ENCODE results near the gene ABL1.
A peak's percentile ranks its signal among the peaks of the same experiment; 100 is the strongest.
"Not testable (repeated sequence)": the region's sequence is repeated elsewhere in the genome, so short reads cannot be mapped to it uniquely, and the experiment has no call there.

Gene ABL1

DNA sequence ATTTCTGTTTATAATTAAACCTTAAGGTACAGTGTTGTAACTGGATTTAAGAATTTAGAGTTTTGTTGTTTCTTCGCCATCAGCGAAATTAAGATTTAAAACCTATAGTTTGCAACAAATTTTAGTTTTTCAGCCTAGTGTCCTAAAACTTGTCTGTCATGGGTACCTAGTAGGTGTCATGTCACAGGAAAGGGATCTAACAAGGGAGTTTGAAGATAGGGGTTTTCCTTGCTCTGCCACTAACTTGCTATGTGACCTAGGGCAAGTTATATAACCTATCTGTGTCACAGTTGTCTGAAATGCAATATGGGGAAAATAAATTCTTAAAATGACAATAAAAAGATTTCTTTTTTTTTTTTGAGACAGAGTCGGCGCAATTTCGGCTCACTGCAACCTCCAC, 9.2 kb upstream of the ABL1 start:
- no peak for DNase-seq

GRCh38 chr9:130829762-130830161, 5.3 kb upstream of the ABL1 start:
- DNase-seq = no peak

- no peak for DNase-seq
Observed at GRCh38 chr9:130830231-130830760, 4.8 kb upstream of the ABL1 start.

DNA sequence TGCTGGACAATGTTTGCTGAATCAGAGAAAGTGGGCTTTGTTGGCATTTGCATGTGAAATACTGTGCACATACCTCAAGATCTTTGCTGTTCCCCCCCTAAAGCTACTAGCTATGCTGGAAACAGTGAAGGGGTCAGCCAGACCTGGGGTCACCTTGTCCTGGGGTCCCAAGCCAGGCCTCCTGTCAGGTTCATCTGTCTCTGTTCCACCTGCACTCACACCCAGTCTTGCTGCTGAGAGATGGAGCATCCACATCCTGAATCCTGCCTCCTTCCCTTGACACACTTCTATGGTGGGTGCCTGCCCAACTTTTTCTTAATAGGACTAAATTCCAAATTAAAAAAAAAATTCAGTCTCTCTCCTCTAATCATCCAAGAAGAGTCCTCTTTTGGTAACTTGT, 4.0 kb upstream of the ABL1 start:
- no peak for DNase-seq

DNA sequence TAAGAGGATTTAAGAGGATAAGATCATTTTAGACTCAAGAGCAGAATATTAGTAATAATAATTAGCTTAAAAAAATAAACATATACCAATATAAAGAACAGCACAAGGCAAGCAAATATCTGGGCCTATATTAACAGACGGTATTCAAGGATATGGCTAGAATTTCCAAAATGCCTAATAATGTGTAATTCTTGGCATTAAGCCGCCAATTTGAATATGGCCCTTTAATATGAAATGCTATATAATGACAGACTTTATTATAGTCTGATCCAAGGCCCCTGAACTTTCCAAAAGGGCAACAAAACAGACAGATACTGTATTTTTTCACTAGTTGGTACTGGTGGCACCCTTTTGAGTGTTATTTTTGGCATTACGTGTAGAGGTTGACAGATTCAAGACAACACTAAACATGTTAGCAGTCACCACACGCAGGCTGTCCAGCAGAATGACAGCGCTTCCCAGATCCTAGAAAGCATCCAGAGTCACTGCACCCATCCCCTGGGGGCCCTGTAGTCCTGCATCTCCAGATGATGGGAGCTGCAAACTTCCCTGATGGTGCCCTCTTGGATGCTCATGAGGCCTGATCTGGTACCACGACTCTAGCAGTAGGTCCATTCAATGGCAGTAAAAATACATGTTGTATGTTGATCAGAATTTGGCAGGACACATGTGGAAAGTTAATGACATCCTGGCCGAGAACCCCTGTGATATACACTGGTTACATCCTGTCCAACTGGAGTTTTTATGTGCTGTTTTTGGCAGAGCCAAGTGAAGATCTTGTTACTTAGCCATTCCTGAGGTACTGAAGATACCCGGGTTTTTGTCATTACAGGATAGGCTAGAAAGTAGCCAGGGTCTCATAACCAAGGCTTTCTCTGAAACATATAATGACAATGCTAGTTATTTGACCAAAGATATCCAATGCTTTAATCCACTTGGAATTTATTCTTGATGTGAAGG, 1.7 kb upstream of the ABL1 start:
- DNase-seq = no peak

DNA sequence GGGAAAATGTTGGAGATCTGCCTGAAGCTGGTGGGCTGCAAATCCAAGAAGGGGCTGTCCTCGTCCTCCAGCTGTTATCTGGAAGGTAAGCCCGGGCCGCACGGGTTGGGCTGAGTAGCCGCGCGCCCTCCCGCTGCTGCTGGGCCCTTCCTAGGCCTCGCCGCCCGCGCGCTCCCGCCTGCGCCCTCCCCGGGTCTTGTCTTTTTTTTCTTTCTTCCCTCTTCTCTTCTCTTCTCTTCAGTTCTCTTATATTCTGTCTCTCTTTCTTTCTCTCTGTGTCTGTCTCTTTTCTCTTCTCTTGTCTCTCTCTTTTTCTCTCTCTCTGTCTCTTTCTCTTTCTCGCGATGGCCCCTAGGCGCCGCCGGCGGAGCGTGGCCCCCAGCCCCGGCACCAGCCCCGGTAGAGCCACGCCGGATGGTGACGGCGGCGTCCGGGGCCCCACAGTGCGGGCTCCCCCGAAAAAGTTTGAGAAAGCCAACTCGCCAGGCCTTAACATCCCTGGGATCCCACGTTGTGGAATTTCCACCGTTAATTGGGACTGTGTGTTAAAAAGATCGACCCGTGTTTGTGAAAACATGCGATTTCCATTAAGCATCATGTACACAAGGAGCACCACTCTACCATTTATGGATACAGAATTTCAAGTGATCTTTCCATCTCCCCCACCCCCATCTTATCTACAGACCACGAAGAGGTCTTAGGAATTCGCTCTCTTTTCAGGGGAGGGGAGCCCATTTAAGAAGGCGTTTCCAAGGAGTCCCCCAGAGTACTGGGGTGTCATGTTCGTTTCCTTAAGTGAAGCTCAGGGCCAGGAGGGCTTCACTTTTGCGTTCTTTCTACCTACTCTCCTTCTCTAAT, 616 bp downstream of the ABL1 start:
- DNase-seq = peak; percentile 22

GRCh38 chr9:130837002-130837511, 2.0 kb downstream of the ABL1 start:
- no peak for DNase-seq

GRCh38 chr9:130837643-130838042, 2.6 kb downstream of the ABL1 start:
- no peak for DNase-seq

GRCh38 chr9:130839132-130840111, 4.4 kb downstream of the ABL1 start:
- DNase-seq = no peak

GRCh38 chr9:130842545-130842944, 7.5 kb downstream of the ABL1 start:
- no peak for DNase-seq

- no peak for DNase-seq
Observed at GRCh38 chr9:130843049-130843908, 8.2 kb downstream of the ABL1 start.

DNA sequence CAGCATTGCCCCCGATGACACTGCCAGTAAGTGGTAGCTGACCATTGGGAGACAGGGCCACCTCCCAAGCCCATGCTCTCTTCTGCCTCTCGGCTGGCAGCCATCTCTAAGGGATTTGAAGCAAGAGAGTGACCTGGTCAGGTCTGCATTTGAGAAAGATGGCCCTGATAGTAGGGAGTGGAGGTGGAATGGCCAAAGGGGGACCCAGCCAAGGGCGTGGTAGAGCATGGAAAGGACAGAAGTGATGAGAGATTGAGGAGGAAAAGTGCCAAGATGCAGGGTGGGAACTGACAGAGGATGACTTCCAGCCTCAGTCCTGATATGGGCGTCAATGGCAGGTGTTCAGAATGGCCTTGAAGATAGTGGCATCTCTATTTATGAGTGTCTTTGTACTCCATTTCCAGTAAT, 9.0 kb downstream of the ABL1 start:
- no peak for DNase-seq

GRCh38 chr9:130845254-130845653, 10.2 kb downstream of the ABL1 start:
- no peak for DNase-seq

DNA sequence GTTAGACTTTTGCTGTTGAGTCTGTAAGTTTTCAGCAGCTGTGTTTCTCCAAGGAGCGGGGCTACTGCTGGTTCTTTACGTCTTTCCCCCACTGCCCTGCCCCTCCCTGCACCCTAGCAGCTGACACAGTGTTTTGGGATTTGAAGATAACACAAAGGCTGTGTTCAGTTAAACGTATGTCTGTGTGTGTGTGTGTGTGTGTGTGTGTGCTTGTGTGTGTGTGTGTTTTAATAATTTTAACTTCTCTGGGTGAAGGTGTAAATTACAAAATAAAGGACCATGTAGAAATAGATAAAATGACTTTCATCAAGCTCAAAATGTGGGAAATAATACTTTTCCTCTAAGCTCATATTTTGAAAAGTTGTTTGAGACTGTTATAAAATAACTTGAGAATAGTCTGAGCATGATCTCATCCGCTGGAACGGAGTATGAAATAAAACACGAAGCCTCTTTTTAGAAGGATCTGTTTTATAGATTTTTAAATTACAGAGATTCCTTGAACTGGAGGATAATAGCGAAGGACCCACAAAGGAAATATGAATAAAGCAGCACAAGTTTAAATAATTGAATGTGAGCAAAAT, 10.9 kb downstream of the ABL1 start:
- no peak for DNase-seq

- DNase-seq = no peak
Observed at GRCh38 chr9:130846487-130847305, 11.6 kb downstream of the ABL1 start.

DNA sequence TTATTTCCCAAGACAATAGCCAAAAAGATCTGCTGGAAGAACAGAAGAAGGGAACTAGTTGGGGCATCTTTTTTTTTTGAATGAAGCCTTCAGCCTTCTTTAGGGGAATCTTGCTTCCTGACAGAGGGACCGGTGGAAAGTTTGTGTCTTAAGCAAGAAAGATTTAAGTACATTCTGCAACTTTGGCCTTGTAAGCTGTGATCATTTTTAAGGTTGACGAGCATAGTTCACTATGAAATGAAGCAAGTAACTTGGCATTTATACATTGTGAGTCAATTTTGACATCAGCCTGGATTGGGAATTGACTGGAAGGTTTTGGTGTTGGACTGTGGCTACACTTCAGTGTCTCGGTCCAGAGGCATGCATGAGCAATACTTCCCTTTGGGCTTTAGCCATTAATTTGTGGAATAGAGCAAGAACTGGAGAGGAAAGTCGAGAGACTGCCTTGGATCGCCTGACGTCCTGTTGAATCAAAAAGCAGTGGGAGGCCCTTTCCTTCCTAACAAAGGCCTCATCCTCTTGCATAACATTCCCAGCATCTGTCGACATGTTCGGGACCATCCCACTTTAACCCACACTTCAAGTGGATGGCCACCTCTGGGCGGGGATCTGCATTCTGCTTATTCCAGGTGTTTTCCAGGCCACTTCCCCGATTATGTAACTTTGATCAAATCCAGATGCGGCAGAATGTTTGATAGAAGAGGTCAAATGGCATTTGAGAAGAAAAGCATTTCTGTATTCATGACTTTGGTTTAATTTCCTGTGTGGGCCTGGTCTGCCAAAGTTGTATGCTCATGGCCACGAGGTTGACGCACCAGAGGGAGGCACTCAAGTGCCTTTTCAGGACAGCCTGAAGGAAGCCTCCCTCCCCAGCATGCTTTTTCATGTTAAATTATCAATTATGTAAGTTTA, 12.5 kb downstream of the ABL1 start:
- no peak for DNase-seq

GRCh38 chr9:130848514-130848913, 13.5 kb downstream of the ABL1 start:
- not testable (repeated sequence) for DNase-seq

DNA sequence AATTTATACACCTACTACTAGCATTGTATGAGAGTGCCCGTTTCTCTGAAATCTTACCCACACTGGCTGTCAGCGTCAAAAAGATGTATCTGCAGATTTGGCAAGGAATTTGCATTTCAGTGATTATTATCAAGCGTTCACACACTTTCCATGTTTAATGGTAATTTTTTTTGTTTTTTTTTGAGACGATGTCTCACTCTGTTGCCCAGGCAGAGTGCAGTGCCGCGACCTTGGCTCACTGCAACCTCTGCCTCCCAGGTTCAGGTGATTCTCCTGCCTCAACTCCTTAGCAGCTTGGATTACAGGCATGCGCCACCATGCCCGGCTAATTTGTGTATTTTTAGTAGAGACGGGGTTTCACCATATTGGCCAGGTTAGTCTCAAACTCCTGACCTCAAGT, 14.3 kb downstream of the ABL1 start:
- DNase-seq = no peak

DNA sequence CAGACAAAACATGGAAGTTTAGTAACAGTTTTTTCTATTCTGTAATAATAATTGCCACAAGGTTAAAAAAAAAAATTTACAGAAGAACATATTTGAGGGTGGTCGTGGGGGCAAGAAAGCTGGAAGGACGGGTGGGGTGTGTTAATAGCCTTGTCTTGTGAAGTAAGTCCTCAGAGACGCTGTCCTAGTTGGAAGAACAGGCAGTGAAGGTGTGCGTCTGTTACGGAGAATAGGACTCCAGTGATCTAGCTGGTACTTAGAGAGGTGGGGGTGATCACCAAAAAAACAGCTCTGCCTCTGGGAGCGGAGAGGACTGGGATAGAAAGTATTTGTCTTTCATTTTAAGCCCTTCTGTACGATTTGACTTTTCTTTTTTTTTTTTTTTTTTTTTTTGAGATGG, 17.7 kb downstream of the ABL1 start:
- DNase-seq = no peak
